ENCODE measurements around the gene BBOX1. TPM values are rescaled to one million over a fixed set of nuclear protein-coding genes. Genes with fewer than 3 reads are reported as not detected.

The BBOX1 gene
- total RNA-seq, 1 experiment from 2014 or later, result not detected

DNA sequence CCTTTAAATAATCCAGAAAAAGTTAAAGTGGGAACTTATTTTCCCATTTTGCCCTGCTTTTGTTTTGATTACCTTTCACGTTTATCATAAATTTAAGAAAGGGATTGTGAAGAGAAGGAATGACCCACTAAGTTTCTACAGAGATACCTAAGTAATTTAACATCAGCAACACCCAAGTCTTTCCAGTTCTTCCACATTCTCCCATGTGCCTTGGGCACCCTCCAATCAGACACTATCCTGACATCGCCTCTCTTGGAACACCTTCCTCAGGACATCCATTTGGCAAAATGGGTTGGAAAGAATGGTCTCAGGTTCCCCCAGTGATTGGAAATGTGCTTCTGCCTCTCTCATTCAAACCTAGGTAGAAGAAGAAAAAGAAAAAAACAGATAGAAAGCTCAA is 6.3 kb downstream of the BBOX1 start:
- H4K20me1 ChIP-seq (ENCODE audit: insufficient read depth), result no peaks in the 10 kb centered on the region
- ChIA-PET CTCF (interaction anchor here (0.6 kb wide), 1 partner anchor 438 kb away, joined by 4 read pairs; no protein-coding TSS in a partner anchor), POLR2A (ENCODE audit: unreplicated experiment) (no interaction called here)
- TF ChIP-seq, protein P1, sequence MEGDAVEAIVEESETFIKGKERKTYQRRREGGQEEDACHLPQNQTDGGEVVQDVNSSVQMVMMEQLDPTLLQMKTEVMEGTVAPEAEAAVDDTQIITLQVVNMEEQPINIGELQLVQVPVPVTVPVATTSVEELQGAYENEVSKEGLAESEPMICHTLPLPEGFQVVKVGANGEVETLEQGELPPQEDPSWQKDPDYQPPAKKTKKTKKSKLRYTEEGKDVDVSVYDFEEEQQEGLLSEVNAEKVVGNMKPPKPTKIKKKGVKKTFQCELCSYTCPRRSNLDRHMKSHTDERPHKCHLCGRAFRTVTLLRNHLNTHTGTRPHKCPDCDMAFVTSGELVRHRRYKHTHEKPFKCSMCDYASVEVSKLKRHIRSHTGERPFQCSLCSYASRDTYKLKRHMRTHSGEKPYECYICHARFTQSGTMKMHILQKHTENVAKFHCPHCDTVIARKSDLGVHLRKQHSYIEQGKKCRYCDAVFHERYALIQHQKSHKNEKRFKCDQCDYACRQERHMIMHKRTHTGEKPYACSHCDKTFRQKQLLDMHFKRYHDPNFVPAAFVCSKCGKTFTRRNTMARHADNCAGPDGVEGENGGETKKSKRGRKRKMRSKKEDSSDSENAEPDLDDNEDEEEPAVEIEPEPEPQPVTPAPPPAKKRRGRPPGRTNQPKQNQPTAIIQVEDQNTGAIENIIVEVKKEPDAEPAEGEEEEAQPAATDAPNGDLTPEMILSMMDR (conservative IDR thresholded peaks at IDR 0.05), result no peak
- no peak for TF ChIP-seq EZH2 (IDR thresholded peaks at IDR 0.05; ENCODE audit: low read depth)
- no peaks in the 10 kb centered on the region for H3K79me2 ChIP-seq (ENCODE audit: low read depth)
- H3K4me3 ChIP-seq, result no peak overlapping the region
- H3K36me3 ChIP-seq (ENCODE audit: low read depth), result no peaks in the 10 kb centered on the region
- peak in 1 of 2 experiments; percentile 42 for DNase-seq
- H3F3A ChIP-seq (ENCODE audit: insufficient read depth, low read depth), result no peaks in the 10 kb centered on the region
- H2AFZ ChIP-seq, result no peak overlapping the region
- intact Hi-C loops (cut with micrococcal nuclease; ENCODE audit: unreplicated experiment), result no loop called here
- no peaks in the 10 kb centered on the region for H3K9me3 ChIP-seq (ENCODE audit: insufficient read depth, low read depth)
- peaks cover 3% of the 10 kb centered on the region; the same call in 1 of the 2 replicates for H3K9me2 ChIP-seq (ENCODE audit: insufficient read depth)
- H3K27me3 ChIP-seq (ENCODE audit: insufficient read depth, low read depth), result no peaks in the 10 kb centered on the region
- no peak overlapping the region for H3K4me2 ChIP-seq
- BruUV-seq (replicated peaks), result no TSS peak
- H3K27ac ChIP-seq, result no peak overlapping the region
- 0 out of 2 replicates have a peak, but pooled peaks cover 7% of the 10 kb centered on the region for H3K4me1 ChIP-seq (replicated peaks; ENCODE audit: insufficient read depth)

DNA sequence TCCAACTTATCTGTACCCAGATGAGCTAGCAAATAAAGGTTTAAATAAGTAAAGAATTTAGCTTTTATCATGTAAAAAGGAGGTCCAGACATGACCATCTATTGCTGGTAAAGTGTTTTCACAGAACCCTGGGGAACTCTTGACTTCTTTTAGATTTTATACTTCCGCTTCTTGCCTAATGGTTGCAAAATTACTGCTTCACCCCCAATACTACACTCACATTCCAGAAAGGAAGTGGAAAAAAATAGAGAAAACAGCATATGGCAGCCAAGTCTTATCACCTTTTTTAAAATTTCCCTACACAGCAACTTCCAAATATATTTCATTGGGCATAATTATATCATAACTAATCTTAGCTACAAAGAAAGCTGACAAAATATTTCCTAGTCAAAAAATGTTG is 12.1 kb downstream of the BBOX1 start:
- Histone ChIP-seq H3K27me3 (ENCODE audit: insufficient read depth, low read depth) (no peaks in the 10 kb centered on the region), H3F3A (ENCODE audit: insufficient read depth, low read depth) (peaks cover 4% of the 10 kb centered on the region; the same call in 1 of the 2 replicates), H3K79me2 (ENCODE audit: low read depth) (no peaks in the 10 kb centered on the region), H4K20me1 (ENCODE audit: insufficient read depth) (no peaks in the 10 kb centered on the region), H3K27ac (no peak overlapping the region), H3K36me3 (ENCODE audit: low read depth) (no peaks in the 10 kb centered on the region), H3K4me2 (no peak overlapping the region), H3K9me3 (ENCODE audit: insufficient read depth, low read depth) (no peaks in the 10 kb centered on the region), H3K4me3 (no peak overlapping the region), H3K4me1 (replicated peaks; ENCODE audit: insufficient read depth) (peaks cover 10% of the 10 kb centered on the region), H3K9me2 (ENCODE audit: insufficient read depth) (no peaks in the 10 kb centered on the region), H2AFZ (no peak overlapping the region)
- intact Hi-C loops (cut with micrococcal nuclease; ENCODE audit: unreplicated experiment), result no loop called here
- TF ChIP-seq, protein P1 (conservative IDR thresholded peaks at IDR 0.05), result no peak
- no peak for TF ChIP-seq EZH2 (IDR thresholded peaks at IDR 0.05; ENCODE audit: low read depth)
- ChIA-PET CTCF (no interaction called here), POLR2A (ENCODE audit: unreplicated experiment) (no interaction called here)
- BruUV-seq (replicated peaks), result no TSS peak
- DNase-seq, result no peak

DNA sequence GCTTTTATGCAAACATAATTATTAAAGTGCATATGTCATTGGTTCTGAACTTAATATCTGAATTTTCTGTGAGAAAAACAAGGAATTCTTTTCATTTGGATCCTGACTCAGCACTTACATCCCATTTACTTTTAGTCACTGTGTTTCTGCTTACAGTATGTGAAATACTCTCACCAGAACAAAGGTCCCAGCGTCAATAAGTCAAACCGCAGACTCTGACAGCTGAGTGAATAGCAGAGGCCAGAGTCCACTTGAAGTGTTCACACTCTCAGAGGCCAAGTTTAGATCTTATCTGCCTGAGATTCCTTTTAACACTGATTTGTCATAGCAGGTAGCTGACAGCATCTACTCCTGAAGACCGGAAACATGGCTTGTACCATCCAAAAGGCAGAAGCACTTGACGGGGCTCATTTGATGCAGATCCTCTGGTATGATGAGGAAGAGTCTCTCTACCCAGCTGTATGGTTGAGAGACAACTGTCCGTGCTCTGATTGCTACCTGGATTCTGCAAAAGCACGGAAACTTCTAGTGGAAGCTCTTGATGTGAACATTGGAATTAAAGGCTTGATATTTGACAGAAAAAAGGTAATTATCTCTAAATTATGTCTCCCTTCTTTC is 14.6 kb downstream of the BBOX1 start:
- no peaks in the 10 kb centered on the region for H3K79me2 ChIP-seq (ENCODE audit: low read depth)
- CTCF ChIA-PET, result no interaction called here
- H3K4me1 ChIP-seq (replicated peaks; ENCODE audit: insufficient read depth), result peaks cover 10% of the 10 kb centered on the region
- POLR2A ChIA-PET (ENCODE audit: unreplicated experiment), result no interaction called here
- 0 out of 2 replicates have a peak overlapping the region, but pooled peaks have one; percentile 15 for H3K4me2 ChIP-seq
- intact Hi-C loops (cut with micrococcal nuclease; ENCODE audit: unreplicated experiment), result no loop called here
- H3K9me2 ChIP-seq (ENCODE audit: insufficient read depth), result no peaks in the 10 kb centered on the region
- no TSS peak for BruUV-seq (replicated peaks)
- DNase-seq, result peak; percentile 3 to 84
- H3K27me3 ChIP-seq (ENCODE audit: insufficient read depth, low read depth), result no peaks in the 10 kb centered on the region
- peaks cover 4% of the 10 kb centered on the region; the same call in 1 of the 2 replicates for H3F3A ChIP-seq (ENCODE audit: insufficient read depth, low read depth)
- H3K9me3 ChIP-seq (ENCODE audit: insufficient read depth, low read depth), result no peaks in the 10 kb centered on the region
- H2AFZ ChIP-seq, result no peak overlapping the region
- TF ChIP-seq, protein P1 (conservative IDR thresholded peaks at IDR 0.05), result no peak
- TF ChIP-seq EZH2 (IDR thresholded peaks at IDR 0.05; ENCODE audit: low read depth), result no peak
- no peak overlapping the region for H3K4me3 ChIP-seq
- no peaks in the 10 kb centered on the region for H3K36me3 ChIP-seq (ENCODE audit: low read depth)
- H3K27ac ChIP-seq, result peak overlapping the region; percentile 23; the same call in 1 of the 2 replicates
- no peaks in the 10 kb centered on the region for H4K20me1 ChIP-seq (ENCODE audit: insufficient read depth)
